Measurements from ENCODE around the gene IGFBP2.

Gene IGFBP2

DNA sequence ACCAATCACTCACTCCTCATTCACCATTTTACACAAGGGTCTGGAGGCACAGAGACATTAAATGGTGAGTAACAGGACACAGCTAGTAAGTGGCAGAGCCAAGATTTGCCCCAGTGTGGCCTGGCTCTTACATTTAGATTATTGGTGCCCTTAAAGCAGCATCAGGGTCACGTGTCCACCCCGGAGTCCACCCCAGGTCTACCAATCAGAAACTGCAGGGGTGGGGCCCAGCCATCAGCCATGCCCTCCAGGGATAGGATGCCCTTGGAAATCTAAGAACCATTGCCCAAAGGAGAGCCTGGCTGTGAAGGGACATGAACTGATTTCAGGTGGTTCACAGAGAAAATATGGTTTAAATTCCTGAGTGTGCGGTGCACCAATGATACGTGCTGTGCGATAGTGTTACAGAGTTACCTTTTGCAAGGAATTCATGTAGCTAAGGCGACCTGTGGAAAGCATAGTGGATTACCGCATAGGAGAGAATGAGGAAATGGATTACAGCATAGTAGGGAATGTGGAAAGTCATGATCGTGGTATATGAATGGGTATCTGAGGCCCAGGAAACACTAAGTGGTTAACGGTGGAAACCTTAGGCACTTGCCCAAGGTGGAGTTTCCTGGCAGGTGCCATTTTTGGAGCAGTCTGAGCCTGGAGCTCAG, 44.3 kb downstream of the IGFBP2 start:
- no peak for DNase-seq (ENCODE audit: low read depth, low spot score)
- no peak overlapping the region for H3K4me3 ChIP-seq (ENCODE audit: low read length)

GRCh38 chr2:216678098-216678465, 44.9 kb downstream of the IGFBP2 start:
- no peak overlapping the region for H3K4me3 ChIP-seq (ENCODE audit: low read length)
- DNase-seq (ENCODE audit: low read depth, low spot score), result no peak

DNA sequence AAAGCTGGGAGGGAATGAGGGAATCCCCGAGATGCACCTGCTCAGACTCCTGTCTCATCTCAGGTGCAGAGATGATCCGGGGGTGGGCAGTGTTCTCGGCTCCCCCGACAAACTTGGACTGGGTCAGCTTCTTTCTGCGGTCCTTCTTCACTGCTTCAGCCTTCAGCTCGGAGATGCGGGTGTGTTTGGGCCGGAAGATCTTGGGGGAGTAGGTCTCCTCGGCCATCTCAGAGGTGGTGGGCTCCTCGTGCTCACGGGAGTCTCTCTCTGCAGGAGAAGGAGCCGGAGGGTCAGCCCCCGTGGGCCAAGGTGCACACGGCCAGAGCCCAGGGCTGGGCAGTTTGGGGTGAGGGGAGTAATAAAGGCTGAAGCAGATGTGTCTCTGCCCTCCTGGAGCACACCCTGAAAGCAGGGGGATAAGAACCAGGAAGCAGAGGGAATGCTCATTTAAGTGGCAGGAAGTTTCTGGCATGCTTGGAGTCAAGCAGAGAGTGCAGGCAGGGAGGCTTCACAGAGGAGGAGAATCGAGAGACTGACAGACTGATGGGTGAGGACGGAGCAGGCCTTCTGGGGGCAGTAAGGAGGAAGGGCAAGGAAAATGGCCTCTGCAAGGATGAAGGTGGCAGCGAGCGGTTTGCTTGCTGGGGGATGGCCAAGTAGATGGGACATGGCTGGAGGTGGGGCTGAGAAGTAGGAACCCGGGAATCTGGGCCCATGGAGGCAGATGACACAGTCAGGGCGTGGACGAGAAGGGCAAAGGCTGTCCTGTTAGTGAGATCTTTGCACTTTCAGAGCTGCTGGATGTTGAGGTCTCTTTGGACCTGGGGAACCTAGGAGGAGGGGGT, 45.8 kb downstream of the IGFBP2 start:
- DNase-seq (ENCODE audit: low read depth, low spot score), result no peak
- H3K4me3 ChIP-seq (ENCODE audit: low read length), result no peak overlapping the region

DNA sequence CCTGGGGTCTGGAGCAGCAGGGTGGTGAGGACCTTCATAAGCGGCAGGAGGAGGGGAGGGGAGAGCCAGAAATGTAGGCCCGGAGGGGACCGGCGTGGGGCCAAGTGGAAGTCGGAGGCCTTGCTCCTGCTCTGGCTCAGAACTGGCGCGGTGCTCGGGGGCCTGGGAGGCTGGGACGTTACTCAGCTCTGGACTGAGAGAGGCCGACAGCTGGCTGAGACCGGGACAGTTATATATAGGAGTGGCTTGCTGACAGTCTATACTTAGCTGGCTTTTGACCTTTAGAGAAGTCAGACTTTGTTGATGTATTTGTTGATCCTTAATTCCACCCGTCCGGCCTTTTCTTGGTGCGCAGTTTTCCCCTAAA, 46.4 kb downstream of the IGFBP2 start:
- no peak for DNase-seq (ENCODE audit: low read depth, low spot score)
- no peak overlapping the region for H3K4me3 ChIP-seq (ENCODE audit: low read length)

DNA sequence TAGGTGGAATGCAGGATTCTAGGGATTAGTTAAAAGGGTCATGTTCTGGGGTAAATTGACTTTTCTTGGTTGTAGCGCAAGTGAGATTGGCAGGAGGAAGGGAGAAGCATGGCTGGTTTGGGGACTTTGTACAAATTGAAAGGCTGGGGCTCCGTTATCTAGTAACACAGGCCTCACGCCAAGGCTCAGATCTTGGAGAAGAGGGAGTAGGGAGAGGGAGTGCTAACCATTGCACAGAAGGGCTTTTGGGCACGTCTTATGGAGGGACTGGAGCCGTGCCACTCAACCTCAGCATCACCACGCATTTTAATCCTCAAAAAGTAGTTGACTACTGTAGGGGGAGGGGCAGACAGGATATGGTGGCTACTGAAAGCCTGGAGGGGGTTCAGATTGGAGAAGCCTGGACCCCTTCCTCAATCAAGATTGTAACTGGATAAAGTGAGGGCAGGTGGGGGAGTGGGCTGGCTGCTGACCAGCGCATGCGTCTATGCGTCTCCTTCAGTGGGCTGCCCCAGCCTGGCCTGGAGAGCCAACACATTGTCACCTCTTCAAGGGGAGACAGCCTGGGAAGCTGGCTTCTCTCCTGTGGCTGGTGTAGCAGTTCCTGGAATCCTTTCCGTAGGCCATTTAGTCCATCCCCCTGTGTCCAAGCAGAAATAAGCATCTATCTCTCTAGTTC, 47.9 kb downstream of the IGFBP2 start:
- H3K4me3 ChIP-seq (ENCODE audit: low read length), result no peak overlapping the region
- no peak for DNase-seq (ENCODE audit: low read depth, low spot score)

DNA sequence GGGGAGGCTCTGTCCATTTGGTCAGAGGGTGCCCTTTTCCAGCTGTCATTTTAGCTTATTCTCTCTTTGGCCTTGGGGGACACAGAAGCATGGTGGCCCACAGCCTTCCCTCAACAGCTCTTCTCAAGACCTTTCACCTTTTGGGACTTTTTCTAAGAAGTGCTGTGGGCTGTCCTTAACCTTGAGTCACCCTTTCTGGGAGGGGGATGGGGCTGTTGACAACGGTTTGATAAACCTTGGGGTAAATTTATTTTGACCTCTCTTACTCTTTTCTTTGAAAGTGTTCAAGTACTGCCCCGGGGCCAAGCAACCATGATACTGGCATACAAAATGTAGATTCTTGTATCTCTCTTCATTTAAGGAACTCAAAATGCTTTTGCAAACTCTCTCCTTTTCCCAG, 48.5 kb downstream of the IGFBP2 start:
- DNase-seq (ENCODE audit: low read depth, low spot score), result no peak
- H3K4me3 ChIP-seq (ENCODE audit: low read length), result no peak overlapping the region

DNA sequence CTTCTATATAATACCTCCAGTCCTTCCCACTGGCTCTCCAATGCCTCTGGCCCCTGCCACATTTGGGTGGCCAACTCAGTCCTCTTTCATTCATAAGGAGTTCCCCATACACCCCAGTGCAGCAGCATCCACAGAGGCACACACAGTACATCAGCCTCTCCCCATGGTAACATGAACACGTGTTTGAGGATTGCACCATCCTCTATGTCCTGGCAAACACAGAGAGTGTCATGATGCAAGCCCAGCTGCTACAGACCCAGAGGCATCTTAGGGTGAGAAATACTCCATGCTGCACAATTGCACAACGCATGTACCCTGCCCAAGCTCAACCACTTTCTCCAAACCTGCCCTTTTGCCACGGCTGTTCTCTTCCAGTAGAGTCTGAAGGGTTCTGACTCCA, 50.6 kb downstream of the IGFBP2 start:
- H3K4me3 ChIP-seq (ENCODE audit: low read length), result no peak overlapping the region
- no peak for DNase-seq (ENCODE audit: low read depth, low spot score)

DNA sequence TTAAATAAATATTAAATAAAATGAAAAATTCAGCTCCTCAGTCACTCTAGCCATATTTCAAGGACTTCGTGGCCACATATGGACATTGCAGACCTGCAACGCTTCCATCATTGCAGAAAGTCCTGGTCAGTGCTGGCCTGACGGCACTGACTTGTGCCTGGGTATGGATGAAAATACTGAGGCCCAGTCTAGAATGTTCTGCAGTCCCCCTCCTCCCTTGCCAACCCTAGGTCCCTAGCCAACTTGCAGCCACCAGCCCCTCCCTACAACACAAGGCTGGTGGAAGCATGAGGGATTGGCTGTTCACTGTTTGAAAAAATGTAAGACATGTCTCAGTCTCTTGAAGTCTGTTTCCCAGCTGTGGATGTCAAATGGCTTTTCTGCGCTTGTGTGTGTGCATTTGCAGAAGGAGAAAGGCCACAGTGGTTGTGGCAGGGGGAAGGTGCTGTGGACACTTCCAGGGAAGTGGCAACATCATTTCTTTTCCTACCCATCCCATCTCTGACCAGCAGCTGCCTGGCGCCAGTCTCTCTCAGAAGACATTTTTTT, 52.2 kb downstream of the IGFBP2 start:
- no peak for DNase-seq (ENCODE audit: low read depth, low spot score)
- H3K4me3 ChIP-seq (ENCODE audit: low read length), result no peak overlapping the region

DNA sequence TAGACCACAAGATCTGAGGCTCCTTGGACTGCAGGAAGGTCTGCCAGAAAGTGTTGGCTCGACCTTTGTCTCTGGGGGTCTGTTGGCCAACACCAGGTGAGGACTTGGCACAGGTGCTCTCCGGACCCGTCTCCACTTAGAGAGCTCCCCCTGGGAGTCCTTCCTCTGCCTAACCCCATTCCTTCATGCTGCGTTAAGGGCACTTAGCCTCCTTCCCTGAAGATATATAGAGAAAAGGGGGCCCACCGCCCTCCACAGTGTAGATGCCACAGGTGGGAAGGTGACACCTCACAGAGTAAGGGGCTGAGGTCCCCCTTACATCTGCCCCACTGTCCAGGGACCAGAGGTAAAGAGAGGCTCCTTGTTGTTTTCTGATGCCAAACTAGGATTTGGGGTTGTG, 53.9 kb downstream of the IGFBP2 start:
- H3K4me3 ChIP-seq (ENCODE audit: low read length), result no peak overlapping the region
- DNase-seq (ENCODE audit: low read depth, low spot score), result no peak

DNA sequence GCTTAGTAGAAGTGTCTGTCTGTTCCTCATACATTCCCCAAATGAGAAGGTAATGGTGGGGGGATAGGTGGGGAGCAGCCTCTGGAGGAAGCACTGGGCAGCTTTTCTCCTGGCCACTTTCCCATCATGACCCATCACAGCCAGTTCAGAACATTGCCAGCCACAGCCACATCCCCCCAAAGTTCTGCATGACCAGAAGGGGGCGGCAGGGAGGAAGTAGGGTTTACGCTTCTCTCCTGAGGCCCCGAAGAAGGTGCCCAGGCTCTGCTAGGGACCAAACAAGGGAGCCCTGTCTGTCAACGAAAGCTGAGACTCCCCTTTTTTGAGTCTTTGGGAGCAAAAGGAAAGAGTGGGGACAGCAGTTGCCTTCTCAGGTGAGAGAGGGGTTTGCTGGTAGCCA, 54.4 kb downstream of the IGFBP2 start:
- no peak overlapping the region for H3K4me3 ChIP-seq (ENCODE audit: low read length)
- DNase-seq (ENCODE audit: low read depth, low spot score), result no peak

DNA sequence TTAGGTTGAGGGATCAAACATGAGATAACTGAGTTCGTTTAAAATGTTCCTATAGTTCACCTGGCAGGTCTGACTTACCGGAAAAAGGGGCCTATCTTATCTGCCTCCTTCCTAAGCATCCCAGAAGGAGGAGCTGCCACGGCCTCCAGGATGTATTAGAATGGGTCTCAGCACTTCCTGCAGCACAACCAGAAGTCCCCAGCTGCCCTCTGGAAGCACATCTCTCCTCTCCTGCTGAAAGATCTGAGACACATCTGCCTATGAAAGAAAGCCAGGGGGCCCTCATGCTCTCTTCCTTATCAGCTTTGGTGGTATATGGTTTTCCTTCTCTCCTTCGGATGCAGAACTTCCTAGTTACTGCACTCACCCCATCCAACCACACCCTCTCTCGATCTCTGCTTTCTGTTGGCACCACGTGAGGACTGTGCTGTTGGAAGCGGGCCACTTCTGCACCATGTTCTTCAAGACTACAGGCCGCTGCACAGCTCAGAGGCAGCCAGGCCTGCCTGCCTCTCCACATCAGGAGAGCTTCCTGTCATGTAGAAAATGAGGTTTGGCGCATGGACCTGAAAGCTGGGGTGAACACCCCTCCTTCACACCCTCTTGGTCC, 55.6 kb downstream of the IGFBP2 start:
- H3K4me3 ChIP-seq (ENCODE audit: low read length), result no peak overlapping the region
- no peak for DNase-seq (ENCODE audit: low read depth, low spot score)

DNA sequence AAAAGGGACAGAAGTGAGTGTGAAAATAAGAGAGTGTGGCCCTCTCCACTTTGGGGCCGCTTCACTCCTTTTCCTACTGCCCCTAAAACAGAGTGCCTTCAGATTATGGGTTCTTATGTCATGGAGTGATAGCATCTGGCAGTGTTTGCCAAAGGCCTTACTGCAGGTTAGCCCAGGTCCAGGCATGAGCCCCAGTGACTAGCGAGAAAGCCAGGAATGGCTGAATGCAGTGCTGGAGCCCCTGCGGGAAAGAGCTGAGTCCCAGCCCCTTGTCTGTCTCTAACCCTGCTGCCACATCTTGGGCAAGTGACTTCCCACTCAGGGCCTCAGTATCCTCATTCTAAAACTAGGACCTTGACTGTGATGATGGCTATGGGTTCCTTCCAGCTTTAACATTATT, 56.2 kb downstream of the IGFBP2 start:
- no peak for DNase-seq (ENCODE audit: low read depth, low spot score)
- no peak overlapping the region for H3K4me3 ChIP-seq (ENCODE audit: low read length)

GRCh38 chr2:216690456-216690852, 57.2 kb downstream of the IGFBP2 start:
- H3K4me3 ChIP-seq (ENCODE audit: low read length), result no peak overlapping the region
- DNase-seq (ENCODE audit: low read depth, low spot score), result no peak

GRCh38 chr2:216690853-216691741, 57.9 kb downstream of the IGFBP2 start:
- no peak overlapping the region for H3K4me3 ChIP-seq (ENCODE audit: low read length)
- DNase-seq (ENCODE audit: low read depth, low spot score), result no peak

- peak overlapping the region; percentile 74 for H3K4me3 ChIP-seq (ENCODE audit: low read length)
- peak; percentile 87 for DNase-seq (ENCODE audit: low read depth, low spot score)
Measured at GRCh38 chr2:216692636-216693413, 59.6 kb downstream of the IGFBP2 start.

GRCh38 chr2:216693414-216694080, 60.3 kb downstream of the IGFBP2 start:
- DNase-seq (ENCODE audit: low read depth, low spot score), result no peak
- peak overlapping the region; percentile 74 for H3K4me3 ChIP-seq (ENCODE audit: low read length)

DNA sequence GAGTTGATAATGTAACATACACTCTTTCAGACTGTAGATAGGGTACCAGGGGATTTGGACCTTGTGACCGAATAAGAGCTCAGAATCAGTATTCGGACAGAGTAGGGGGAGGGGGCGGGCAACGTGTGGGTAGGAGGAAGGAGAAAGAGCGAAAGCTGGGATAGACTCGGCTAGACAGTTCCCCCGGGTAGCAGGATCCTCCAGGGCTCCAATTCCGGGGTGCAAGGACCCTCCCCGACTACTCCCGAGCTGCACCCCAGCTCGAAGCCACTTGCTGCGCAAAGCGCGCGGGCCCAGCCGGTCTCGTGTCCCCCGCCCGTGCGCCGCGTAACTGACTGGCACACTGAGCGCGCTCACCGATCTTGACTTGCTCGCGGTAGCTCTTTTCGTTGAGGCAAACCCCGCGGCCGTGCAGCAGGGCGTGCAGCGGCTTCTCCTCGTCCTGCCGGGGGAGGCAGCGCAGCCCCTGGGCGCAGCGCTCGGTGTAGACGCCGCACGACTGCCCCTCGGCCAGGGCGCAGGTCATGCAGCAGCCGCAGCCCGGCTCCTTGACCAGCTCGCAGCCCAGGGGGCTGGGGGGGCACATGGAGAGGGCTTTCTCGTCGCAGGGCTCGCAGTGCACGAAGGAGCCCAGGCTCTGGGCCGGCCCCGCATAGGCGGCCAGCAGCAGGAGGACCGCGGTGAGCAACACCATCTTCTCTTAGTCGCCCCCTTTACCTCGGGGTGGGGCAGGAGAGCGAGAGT, 61.0 kb downstream of the IGFBP2 start:
- peak overlapping the region; percentile 74 for H3K4me3 ChIP-seq (ENCODE audit: low read length)
- DNase-seq (ENCODE audit: low read depth, low spot score), result no peak

Data from Jurkat, Clone E6-1 (cell line).